Gastrocnemius medialis (tissue), 4 donors: ENCODE results near the gene OTOG. TPM values are rescaled to one million over a fixed set of nuclear protein-coding genes. Genes with fewer than 3 reads are reported as not detected.

Experiments used
- ATAC-seq, 2 donors: fragments of 150-250 bp; one replicate each; pipeline ENCODE4 v1.9.1; 2016
- DNase-seq, 2 donors: peaks; one replicate each; pipeline ENCODE4 v3.0.0-alpha.2; 2019
- H3K27ac ChIP-seq, 4 donors: fragments of 200-600 bp; sonication (generic); 1 replicate in 1 of 4; 2 replicates in 3 of 4; pipeline ENCODE4 v1.5.1; 2016 to 2018; ENCODE audit warnings: mild to moderate bottlenecking in 2 of 4, moderate library complexity in 1 of 4
- H3K27me3 ChIP-seq, 3 donors: fragments of 200-600 bp; sonication (generic) in 2 of 3; 1 replicate in 1 of 3; 2 replicates in 2 of 3; pipeline versions ENCODE4 v1.5.1 to v1.6.0; 2016 to 2019; ENCODE audit warnings: mild to moderate bottlenecking in 1 of 3, moderate library complexity in 1 of 3
- H3K36me3 ChIP-seq, 2 donors: fragments of 200-600 bp; sonication (generic) in 1 of 2; one replicate each; pipeline ENCODE4 v1.5.1; 2017 to 2018
- H3K4me1 ChIP-seq, 2 donors: fragments of 200-600 bp; sonication (generic) in 1 of 2; one replicate each; pipeline ENCODE4 v1.5.1; 2016 to 2017; ENCODE audit warnings: mild to moderate bottlenecking in 2 of 2
- H3K4me3 ChIP-seq, 4 donors: fragments of 200-600 bp; sonication (generic) in 3 of 4; 1 replicate in 1 of 4; 2 replicates in 3 of 4; pipeline ENCODE4 v1.5.1; 2016 to 2019; ENCODE audit warnings: mild to moderate bottlenecking in 2 of 4
- H3K9me3 ChIP-seq, 3 donors: fragments of 200-600 bp; sonication (generic) in 2 of 3; 1 replicate in 1 of 3; 2 replicates in 2 of 3; pipeline ENCODE4 v1.5.1; 2016 to 2019
- CTCF ChIP-seq, 5 experiments: fragments of 450-650 bp in 3 of 5; fragments of 200-600 bp in 2 of 5; sonication (generic) in 2 of 5; IDR thresholded peaks in 4 of 5; conservative IDR thresholded peaks in 1 of 5; 1 replicate in 4 of 5; 2 replicates in 1 of 5; pipeline ENCODE4 v1.5.1; 2016 to 2019; ENCODE audit warnings: antibody characterized with exemption in 5 of 5, mild to moderate bottlenecking in 3 of 5, moderate library complexity in 3 of 5
- POLR2A ChIP-seq, 2 donors: fragments of 450-650 bp; IDR thresholded peaks; one replicate each; pipeline ENCODE4 v1.6.1; 2017; ENCODE audit warnings: antibody characterized with exemption in 2 of 2, mild to moderate bottlenecking in 2 of 2, moderate library complexity in 2 of 2
- in situ Hi-C, 4 donors: fragments of 200-750 bp; cut with MboI; loops; one replicate each; pipeline versions ENCODE4 v1.15.0 to v1.8.0; 2017; ENCODE audit warnings: low sequenced_read_pairs in 4 of 4
- intact Hi-C: fragments of 100-400 bp; cut with DNase I; formaldehyde crosslinking; loops from one replicate; pipeline ENCODE4 v1.15.1; 2023; ENCODE audit warnings: low total_unique reads
- total RNA-seq, 4 donors: library from RNA; depleted of rRNA; stranded (reverse); fragments of >200 nt; gene quantifications; one replicate each; pipeline versions ENCODE4 v1.1.0 to v1.2.3, GENCODE V29; 2016

Gene OTOG
- total RNA-seq, 4 donors from 2014 or later, result not detected

- in situ Hi-C loops (loop anchor here in 1 of 4 donors (25.0 kb wide), 1 partner anchor 308 kb away; the partner anchor contains the start of gene KCNJ11), intact Hi-C loops (no loop called here)
- H3K4me3 ChIP-seq, result no peak overlapping the region
- peak overlapping the region; percentile 94 to 98 (median 98) for H3K27ac ChIP-seq
- no peaks in the 10 kb centered on the region for H3K27me3 ChIP-seq
- no peaks in the 10 kb centered on the region for H3K9me3 ChIP-seq
- no peaks in the 10 kb centered on the region for H3K36me3 ChIP-seq
- ATAC-seq (no peak), DNase-seq (no peak)
- no peak for TF ChIP-seq CTCF (IDR thresholded peaks at IDR 0.05 in 4 of 5, conservative IDR thresholded peaks at IDR 0.05 in 1 of 5)
- no peak for TF ChIP-seq POLR2A (IDR thresholded peaks at IDR 0.05)
- peaks cover 64 to 76% of the 10 kb centered on the region in 2 donors for H3K4me1 ChIP-seq
Observed at GRCh38 chr11:17695454-17696441, 148.7 kb downstream of the OTOG start.

- H3K27me3 ChIP-seq, result no peaks in the 10 kb centered on the region
- intact Hi-C loops, result no loop called here
- H3K4me3 ChIP-seq, result no peak overlapping the region
- no peak for DNase-seq
- in situ Hi-C loops, result loop anchor here in 1 of 4 donors (25.0 kb wide), 1 partner anchor 309 kb away; the partner anchor contains the start of gene KCNJ11
- TF ChIP-seq POLR2A (IDR thresholded peaks at IDR 0.05) (no peak), CTCF (IDR thresholded peaks at IDR 0.05 in 4 of 5, conservative IDR thresholded peaks at IDR 0.05 in 1 of 5) (no peak)
- no peaks in the 10 kb centered on the region for H3K36me3 ChIP-seq
- ATAC-seq, result peak; percentile 0 to 7
- no peaks in the 10 kb centered on the region for H3K9me3 ChIP-seq
- peaks cover 64 to 81% of the 10 kb centered on the region in 2 donors for H3K4me1 ChIP-seq
- H3K27ac ChIP-seq, result peak overlapping the region; percentile 94 to 98 (median 98)
Observed at GRCh38 chr11:17696741-17697140, 149.7 kb downstream of the OTOG start.

Other genes with a start within 250 kb of the OTOG start
- gene NCR3LG1, start 195.5 kb upstream of the OTOG start, total RNA-seq, result under 1 TPM; 0.07 to 0.95 (median 0.38) TPM
- gene KCNJ11, start 158.6 kb upstream of the OTOG start, total RNA-seq, result 100 to 1,000 TPM; 103 to 182 (median 147) TPM
- gene ABCC8, start 70.4 kb upstream of the OTOG start, total RNA-seq, result 1 to 10 TPM in 2 of 4 donors, under 1 TPM in 2; 0.33 to 4.0 (median 1.1) TPM
- under 1 TPM in 1 of 4 donors, not detected in 3; 0.78 TPM for gene USH1C, start 2.8 kb upstream of the OTOG start, total RNA-seq
- gene MYOD1, start 172.3 kb downstream of the OTOG start, total RNA-seq, result 10 to 100 TPM in 2 of 4 donors, 1 to 10 TPM in 2; 3.5 to 20.6 (median 10.4) TPM
- gene KCNC1, start 187.5 kb downstream of the OTOG start, total RNA-seq, result under 1 TPM; 0.03 to 0.53 (median 0.15) TPM